Caco-2 (cell line): ENCODE measurements around the gene GREB1. TPM values are rescaled to one million over a fixed set of nuclear protein-coding genes. Genes with fewer than 3 reads are reported as not detected.

Source experiments
- BruUV-seq: library from RNA; stranded (reverse); fragments of 400-500 nt; replicated peaks from 2 replicates; lab custom pipeline; 2021; lab: Mats Ljungman, UMichigan
- CTCF ChIA-PET: fragments of 300-600 bp; sonication (Branson Sonifier 250); formaldehyde crosslinking; loops from one replicate; lab custom pipeline; 2022; ENCODE audit warnings: antibody characterized with exemption; lab: Charles Lee
- POLR2A ChIA-PET: fragments of 300-600 bp; sonication (Branson Sonifier 250); formaldehyde crosslinking; loops from one replicate; lab custom pipeline; 2022; ENCODE audit warnings: antibody characterized with exemption; lab: Charles Lee
- DNase-seq, 2 experiments: peaks; one replicate each; pipeline versions ENCODE4 v3.0.0 to v3.0.0-alpha.2; 2020 to 2022
- H3K27me3 ChIP-seq: replicated peaks from 2 replicates; pipeline ENCODE4 v1.6.0; 2011; ENCODE audit warnings: low read length; ENCODE audit not compliant: control insufficient read depth, insufficient read depth
- H3K36me3 ChIP-seq: 2 replicates; pipeline ENCODE4 v1.5.1; 2011; ENCODE audit warnings: low read length; ENCODE audit not compliant: control insufficient read depth, insufficient read depth
- H3K4me1 ChIP-seq: fragments of 250-450 bp; sonication (Bioruptor Pico); 2 replicates; pipeline ENCODE4 v1.5.1; 2020; ENCODE audit warnings: mild to moderate bottlenecking
- H3K4me3 ChIP-seq: 2 replicates; pipeline ENCODE4 v1.5.1; 2011; ENCODE audit warnings: low read depth, mild to moderate bottlenecking, control low read depth, low read length
- H3K9me3 ChIP-seq: fragments of 250-450 bp; sonication (Bioruptor Pico); 2 replicates; pipeline ENCODE4 v1.5.1; 2020; ENCODE audit warnings: mild to moderate bottlenecking, moderate library complexity
- H3K27ac Mint-ChIP-seq: one replicate; pipeline ENCODE4 v1.8.0; 2022; ENCODE audit warnings: mixed read lengths; ENCODE audit not compliant: unreplicated experiment
- H3K27me3 Mint-ChIP-seq: one replicate; pipeline ENCODE4 v1.8.0; 2022; ENCODE audit warnings: mixed read lengths; ENCODE audit not compliant: insufficient read depth, unreplicated experiment
- H3K36me3 Mint-ChIP-seq: one replicate; pipeline ENCODE4 v1.8.0; 2022; ENCODE audit warnings: mild to moderate bottlenecking, mixed read lengths; ENCODE audit not compliant: insufficient read depth, unreplicated experiment
- H3K4me1 Mint-ChIP-seq: one replicate; pipeline ENCODE4 v1.8.0; 2022; ENCODE audit warnings: low read depth, mixed read lengths; ENCODE audit not compliant: unreplicated experiment
- H3K4me3 Mint-ChIP-seq: one replicate; pipeline ENCODE4 v1.8.0; 2022; ENCODE audit warnings: mild to moderate bottlenecking, moderate library complexity, mixed read lengths; ENCODE audit not compliant: unreplicated experiment
- H3K9me3 Mint-ChIP-seq: one replicate; pipeline ENCODE4 v1.8.0; 2022; ENCODE audit warnings: mixed read lengths; ENCODE audit not compliant: unreplicated experiment
- CTCF ChIP-seq, 2 experiments: fragments of 200-600 bp in 1 of 2; IDR thresholded peaks; 1 replicate in 1 of 2; 2 replicates in 1 of 2; pipeline versions ENCODE4 v1.5.1 to v1.8.0; 2011 to 2022; ENCODE audit warnings: antibody characterized with exemption in 1 of 2, control low read depth in 1 of 2, inconsistent platforms in 1 of 2, low read depth in 1 of 2, low read length in 1 of 2, mild to moderate bottlenecking in 1 of 2, moderate library complexity in 1 of 2; ENCODE audit not compliant: insufficient read depth in 1 of 2, severe bottlenecking in 1 of 2, unreplicated experiment in 1 of 2
- intact Hi-C: fragments of 100-400 bp; cut with micrococcal nuclease; formaldehyde crosslinking; loops from one replicate; pipeline ENCODE4 v1.10.0; 2022; ENCODE audit not compliant: unreplicated experiment
- total RNA-seq: library from RNA; stranded (reverse); gene quantifications from 2 replicates; pipeline ENCODE4 v1.2.3, GENCODE V29; 2022

GREB1 gene
- total RNA-seq, 1 experiment from 2014 or later = 2.4 TPM

- no TSS peak for BruUV-seq
- POLR2A ChIA-PET = no interaction called here
- DNase-seq = no peak
- Mint-ChIP-seq H3K4me3 (no peak overlapping the region), H3K27ac (no peak overlapping the region), H3K36me3 (peaks cover 5% of the 10 kb centered on the region), H3K9me3 (no peaks in the 10 kb centered on the region), H3K4me1 (peaks cover 6% of the 10 kb centered on the region), H3K27me3 (peaks cover 16% of the 10 kb centered on the region)
- no peaks in the 10 kb centered on the region for H3K9me3 ChIP-seq
- H3K4me3 ChIP-seq = no peak overlapping the region
- TF ChIP-seq CTCF (IDR thresholded peaks at IDR 0.05; ENCODE audit: insufficient read depth in 1 of 2, low read depth in 1 of 2, low read length in 1 of 2, severe bottlenecking in 1 of 2, unreplicated experiment in 1 of 2) = no peak
- no peaks in the 10 kb centered on the region for H3K36me3 ChIP-seq
- H3K4me1 ChIP-seq = no peaks in the 10 kb centered on the region
- H3K27me3 ChIP-seq = no peaks in the 10 kb centered on the region
- intact Hi-C loops = no loop called here
- CTCF ChIA-PET = interaction anchor here (0.6 to 1.2 kb wide), 2 partner anchors 13 to 512 kb away, joined by 3 to 5 read pairs; no protein-coding TSS in a partner anchor
These were observed 146.5 kb downstream of the GREB1 start for GRCh38 chr2:11680182-11680900.

- ChIA-PET POLR2A (no interaction called here), CTCF (interaction anchor here (0.5 to 1.2 kb wide), 6 partner anchors 12 to 279 kb away, joined by 3 to 5 read pairs (median 4); no protein-coding TSS in a partner anchor)
- no peak for DNase-seq
- intact Hi-C loops = no loop called here
- Mint-ChIP-seq H3K9me3 (no peaks in the 10 kb centered on the region), H3K27me3 (peaks cover 14% of the 10 kb centered on the region), H3K27ac (no peak overlapping the region), H3K4me1 (peaks cover 6% of the 10 kb centered on the region), H3K4me3 (no peak overlapping the region), H3K36me3 (peaks cover 5% of the 10 kb centered on the region)
- Histone ChIP-seq H3K9me3 (no peaks in the 10 kb centered on the region), H3K4me1 (no peaks in the 10 kb centered on the region), H3K4me3 (no peak overlapping the region), H3K36me3 (no peaks in the 10 kb centered on the region), H3K27me3 (no peaks in the 10 kb centered on the region)
- no peak for TF ChIP-seq CTCF (IDR thresholded peaks at IDR 0.05; ENCODE audit: insufficient read depth in 1 of 2, low read depth in 1 of 2, low read length in 1 of 2, severe bottlenecking in 1 of 2, unreplicated experiment in 1 of 2)
- no TSS peak for BruUV-seq
These were observed 147.3 kb downstream of the GREB1 start for GRCh38 chr2:11680901-11681721.
